OCI-LY3 (cell line): ENCODE data around the gene LARGE1.

Source experiments
- H2AFZ ChIP-seq: fragments of 200-600, 300-600 bp; shearing (Covaris generic); 2 replicates; pipeline ENCODE4 v1.6.0; 2014; ENCODE audit warnings: antibody characterized with exemption, low read depth, low read length
- H3K27ac ChIP-seq: fragments of 200-600, 300-600 bp; sonication (generic); 2 replicates; pipeline ENCODE4 v1.5.1; 2014; ENCODE audit warnings: mild to moderate bottlenecking, low read length, moderate library complexity, mixed read lengths
- H3K27me3 ChIP-seq: fragments of 200-600, 300-600 bp; sonication (generic); 2 replicates; pipeline ENCODE4 v1.6.1; 2014; ENCODE audit warnings: low read depth, low read length, mixed read lengths
- H3K36me3 ChIP-seq: fragments of 200-600, 300-600 bp; sonication (generic); replicated peaks from 2 replicates; pipeline ENCODE3; 2014; ENCODE audit warnings: low read depth, low read length, mixed read lengths
- H3K4me1 ChIP-seq: fragments of 300-600, 200-600 bp; sonication (generic); 2 replicates; pipeline ENCODE4 v1.6.1; 2014; ENCODE audit warnings: low read length, mixed read lengths
- H3K4me2 ChIP-seq: fragments of 200-600, 300-600 bp; sonication (generic); 2 replicates; pipeline ENCODE4 v1.6.1; 2014; ENCODE audit warnings: low read length, mixed read lengths
- H3K4me3 ChIP-seq: fragments of 300-600, 200-600 bp; sonication (generic); 2 replicates; pipeline ENCODE4 v1.5.1; 2014; ENCODE audit warnings: antibody characterized with exemption, mild to moderate bottlenecking, low read length, moderate library complexity
- H3K79me2 ChIP-seq: fragments of 300-600, 200-600 bp; shearing (Covaris generic); 2 replicates; pipeline ENCODE4 v1.6.1; 2014; ENCODE audit warnings: mild to moderate bottlenecking, low read length, mixed read lengths
- H3K9ac ChIP-seq: fragments of 300-600, 200-600 bp; shearing (Covaris generic); 2 replicates; pipeline ENCODE4 v1.6.0; 2014; ENCODE audit warnings: mild to moderate bottlenecking, low read length, moderate library complexity
- H3K9me3 ChIP-seq: fragments of 200-600, 300-600 bp; shearing (Covaris generic); 2 replicates; pipeline ENCODE4 v1.6.1; 2014; ENCODE audit warnings: low read length, mixed read lengths; ENCODE audit not compliant: insufficient read depth
- H4K20me1 ChIP-seq: fragments of 200-600, 300-600 bp; sonication (generic); 2 replicates; pipeline ENCODE4 v1.6.1; 2016; ENCODE audit warnings: low read length, mixed read lengths; ENCODE audit not compliant: insufficient read depth
- EZH2phosphoT487 ChIP-seq: fragments of 200-600 bp; shearing (Covaris generic); IDR thresholded peaks from 2 replicates; pipeline ENCODE4 v1.6.1; 2018; ENCODE audit warnings: antibody characterized with exemption, mixed run types, low read depth
- TF ChIP-seq, protein P1 (sequence below): fragments of 200-600, 300-600 bp; sonication (generic); IDR thresholded peaks from 2 replicates; pipeline ENCODE4 v1.5.1; 2014; ENCODE audit warnings: antibody characterized with exemption, low read length, low read depth

The LARGE1 gene

DNA sequence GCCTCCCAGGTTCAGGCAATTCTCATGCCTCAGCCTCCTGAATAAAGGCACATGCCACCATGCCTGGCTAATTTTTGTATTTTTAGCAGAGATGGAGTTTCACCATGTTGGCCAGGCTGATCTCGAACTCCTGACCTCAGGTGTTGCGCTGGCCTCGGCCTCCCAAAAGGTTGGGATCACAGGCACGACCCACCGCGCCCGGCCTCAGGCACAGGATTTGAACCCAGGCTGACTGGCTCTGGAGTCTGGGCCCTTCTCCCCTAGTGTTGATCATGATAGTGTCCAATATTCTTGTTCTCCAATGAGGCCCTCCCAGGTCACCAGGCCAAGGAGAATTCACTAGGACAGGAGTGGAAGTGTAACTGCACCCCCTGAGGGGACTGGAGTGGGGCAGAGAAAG, 401.9 kb downstream of the LARGE1 start:
- no peak overlapping the region for H3K4me2 ChIP-seq
- H2AFZ ChIP-seq, result no peak overlapping the region
- 0 out of 2 replicates have a peak, but pooled peaks cover 4% of the 10 kb centered on the region for H4K20me1 ChIP-seq
- no peak overlapping the region for H3K9ac ChIP-seq
- H3K4me3 ChIP-seq, result no peak overlapping the region
- no peaks in the 10 kb centered on the region for H3K79me2 ChIP-seq
- H3K4me1 ChIP-seq, result peaks cover 17% of the 10 kb centered on the region
- no peak overlapping the region for H3K27ac ChIP-seq
- peaks cover 12% of the 10 kb centered on the region for H3K36me3 ChIP-seq
- peaks cover 4% of the 10 kb centered on the region for H3K9me3 ChIP-seq
- TF ChIP-seq, protein P1, sequence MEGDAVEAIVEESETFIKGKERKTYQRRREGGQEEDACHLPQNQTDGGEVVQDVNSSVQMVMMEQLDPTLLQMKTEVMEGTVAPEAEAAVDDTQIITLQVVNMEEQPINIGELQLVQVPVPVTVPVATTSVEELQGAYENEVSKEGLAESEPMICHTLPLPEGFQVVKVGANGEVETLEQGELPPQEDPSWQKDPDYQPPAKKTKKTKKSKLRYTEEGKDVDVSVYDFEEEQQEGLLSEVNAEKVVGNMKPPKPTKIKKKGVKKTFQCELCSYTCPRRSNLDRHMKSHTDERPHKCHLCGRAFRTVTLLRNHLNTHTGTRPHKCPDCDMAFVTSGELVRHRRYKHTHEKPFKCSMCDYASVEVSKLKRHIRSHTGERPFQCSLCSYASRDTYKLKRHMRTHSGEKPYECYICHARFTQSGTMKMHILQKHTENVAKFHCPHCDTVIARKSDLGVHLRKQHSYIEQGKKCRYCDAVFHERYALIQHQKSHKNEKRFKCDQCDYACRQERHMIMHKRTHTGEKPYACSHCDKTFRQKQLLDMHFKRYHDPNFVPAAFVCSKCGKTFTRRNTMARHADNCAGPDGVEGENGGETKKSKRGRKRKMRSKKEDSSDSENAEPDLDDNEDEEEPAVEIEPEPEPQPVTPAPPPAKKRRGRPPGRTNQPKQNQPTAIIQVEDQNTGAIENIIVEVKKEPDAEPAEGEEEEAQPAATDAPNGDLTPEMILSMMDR, result no peak
- no peak for TF ChIP-seq EZH2phosphoT487
- no peaks in the 10 kb centered on the region for H3K27me3 ChIP-seq

DNA sequence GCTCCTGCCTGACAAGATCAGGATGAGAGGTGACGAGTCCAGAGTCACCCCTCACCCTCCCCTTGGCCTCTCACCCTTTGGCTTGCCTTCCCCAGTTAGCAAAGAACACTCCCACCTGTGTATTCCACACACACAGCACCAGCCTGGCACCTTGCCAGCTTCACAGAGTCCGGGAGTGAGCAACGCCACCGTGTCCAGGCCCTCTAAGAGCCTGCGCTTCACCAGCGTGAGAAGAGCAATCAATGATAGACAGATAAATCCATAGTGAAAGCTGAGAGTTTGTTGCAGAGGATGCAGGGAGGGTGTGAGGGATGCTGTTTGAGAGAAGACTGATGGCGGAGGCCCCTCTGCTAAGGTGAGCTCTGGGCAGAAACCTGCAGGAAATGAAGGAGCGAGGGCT, 404.5 kb downstream of the LARGE1 start:
- Histone ChIP-seq H3K4me3 (no peak overlapping the region), H3K79me2 (no peaks in the 10 kb centered on the region), H3K36me3 (peaks cover 4% of the 10 kb centered on the region), H2AFZ (no peak overlapping the region), H3K9ac (no peak overlapping the region), H3K4me2 (no peak overlapping the region), H3K9me3 (no peaks in the 10 kb centered on the region), H3K27ac (no peak overlapping the region), H3K27me3 (no peaks in the 10 kb centered on the region), H4K20me1 (0 out of 2 replicates have a peak, but pooled peaks cover 4% of the 10 kb centered on the region), H3K4me1 (peaks cover 17% of the 10 kb centered on the region)
- TF ChIP-seq EZH2phosphoT487, result no peak
- TF ChIP-seq, protein P1, result no peak

DNA sequence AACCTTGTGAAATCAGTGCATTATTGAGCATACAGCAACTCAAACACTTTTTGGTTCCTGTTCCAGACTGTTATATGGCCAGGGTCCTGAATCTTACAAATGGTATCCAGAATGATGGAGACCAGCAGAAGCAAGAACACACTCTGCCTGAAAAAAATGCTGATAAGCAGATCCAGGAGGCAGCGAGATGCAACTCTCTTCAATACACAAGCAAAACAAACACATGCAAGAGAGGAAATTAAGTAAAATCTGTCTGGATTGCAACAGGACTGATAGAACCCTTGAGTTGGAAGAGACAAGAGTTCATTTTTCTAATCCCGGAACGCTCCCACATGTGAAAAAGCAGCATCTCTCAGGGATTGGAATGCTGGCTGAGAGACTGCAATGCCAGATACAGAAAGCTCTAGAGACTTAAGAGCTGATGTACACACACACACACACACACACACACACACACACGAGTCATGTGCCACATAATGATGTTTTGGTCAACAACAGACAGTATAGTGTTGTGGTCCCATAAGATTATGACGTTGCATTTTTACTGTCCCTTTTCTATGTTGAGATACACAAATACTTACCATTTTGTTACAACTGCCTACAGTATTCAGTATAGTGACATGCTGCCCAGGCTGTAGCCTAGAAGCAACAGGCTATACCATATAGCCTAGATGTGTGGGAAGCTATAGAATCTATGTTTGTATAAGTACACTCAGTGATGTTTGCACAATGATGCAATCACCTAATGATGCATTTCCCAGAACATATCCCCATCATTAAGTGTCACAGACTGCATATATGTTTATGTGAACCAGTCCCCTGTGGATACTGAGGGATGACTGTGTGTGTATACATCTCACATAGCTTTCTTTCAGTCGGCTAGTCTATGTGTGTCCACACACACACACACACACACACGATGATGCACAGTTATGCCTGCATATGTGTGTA, 406.6 kb downstream of the LARGE1 start:
- no peak overlapping the region for H3K27ac ChIP-seq
- no peaks in the 10 kb centered on the region for H3K4me1 ChIP-seq
- no peaks in the 10 kb centered on the region for H3K27me3 ChIP-seq
- 0 out of 2 replicates have a peak, but pooled peaks cover 4% of the 10 kb centered on the region for H4K20me1 ChIP-seq
- H3K4me3 ChIP-seq, result no peak overlapping the region
- H3K4me2 ChIP-seq, result no peak overlapping the region
- H3K9me3 ChIP-seq, result no peaks in the 10 kb centered on the region
- TF ChIP-seq, protein P1, result no peak
- no peak for TF ChIP-seq EZH2phosphoT487
- no peaks in the 10 kb centered on the region for H3K36me3 ChIP-seq
- no peaks in the 10 kb centered on the region for H3K79me2 ChIP-seq
- H3K9ac ChIP-seq, result no peak overlapping the region
- H2AFZ ChIP-seq, result no peak overlapping the region

DNA sequence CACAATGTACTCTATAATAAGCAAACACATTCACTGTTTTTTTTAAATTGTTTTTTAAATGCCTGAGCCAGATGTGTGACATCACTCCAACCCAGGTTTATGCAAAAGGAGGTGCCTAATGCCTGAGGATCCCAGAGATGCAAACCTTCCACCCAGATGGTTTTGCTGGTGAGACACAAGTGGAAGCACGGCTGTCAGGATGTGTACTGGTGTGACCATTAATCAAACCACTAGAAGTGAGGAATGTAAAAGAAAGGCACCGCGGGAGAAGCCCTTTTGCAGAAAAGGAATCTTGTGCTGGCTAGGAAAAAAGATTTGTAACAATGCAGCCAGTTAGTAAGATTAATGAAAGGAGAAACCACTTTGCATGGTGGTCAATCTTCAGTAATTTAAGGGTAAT, 407.4 kb downstream of the LARGE1 start:
- Histone ChIP-seq H3K36me3 (no peaks in the 10 kb centered on the region), H3K4me3 (no peak overlapping the region), H3K79me2 (no peaks in the 10 kb centered on the region), H3K27ac (no peak overlapping the region), H3K27me3 (no peaks in the 10 kb centered on the region), H3K9ac (no peak overlapping the region), H4K20me1 (0 out of 2 replicates have a peak, but pooled peaks cover 4% of the 10 kb centered on the region), H3K9me3 (no peaks in the 10 kb centered on the region), H3K4me2 (no peak overlapping the region), H2AFZ (no peak overlapping the region), H3K4me1 (no peaks in the 10 kb centered on the region)
- TF ChIP-seq EZH2phosphoT487, result no peak
- TF ChIP-seq, protein P1, result no peak
